ENCODE measurements around the gene SHLD1.
"Not testable (repeated sequence)": the region's sequence is repeated elsewhere in the genome, so short reads cannot be mapped to it uniquely, and the experiment has no call there.

SHLD1 gene

DNA sequence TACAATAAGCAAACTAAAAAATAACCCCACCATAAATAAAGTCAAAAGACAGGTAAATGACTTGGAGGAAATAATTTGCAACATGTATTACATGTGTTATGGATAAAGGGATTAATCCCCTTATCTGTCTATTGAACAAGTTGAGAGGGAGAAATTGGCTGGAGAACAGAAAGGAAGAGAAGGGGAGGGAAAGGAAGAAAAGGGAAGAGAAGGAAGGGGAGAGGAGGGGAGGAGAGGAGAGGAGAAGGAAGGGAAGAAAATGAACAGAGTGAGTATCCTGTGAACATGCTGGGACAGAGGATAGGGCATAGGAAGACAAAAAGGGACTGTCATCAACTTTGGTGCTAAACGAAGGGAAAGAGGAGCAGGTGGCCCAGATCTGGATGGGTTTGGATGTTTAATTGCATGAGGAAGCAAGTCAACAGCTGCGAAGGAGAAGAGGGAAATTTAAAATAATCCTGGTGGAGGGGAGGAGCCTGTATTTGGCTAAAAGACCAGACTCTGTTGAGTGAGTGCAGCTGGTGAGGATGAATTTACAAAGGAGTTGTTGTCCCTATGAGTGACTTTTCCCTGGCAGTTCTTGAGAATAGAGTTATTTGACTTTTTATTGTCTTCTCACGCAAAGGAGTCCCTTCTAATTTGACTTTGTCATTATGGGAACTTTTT lies 14.2 kb upstream of the SHLD1 start:
- no peak for DNase-seq (ENCODE audit: low read depth in 2 of 2)

DNA sequence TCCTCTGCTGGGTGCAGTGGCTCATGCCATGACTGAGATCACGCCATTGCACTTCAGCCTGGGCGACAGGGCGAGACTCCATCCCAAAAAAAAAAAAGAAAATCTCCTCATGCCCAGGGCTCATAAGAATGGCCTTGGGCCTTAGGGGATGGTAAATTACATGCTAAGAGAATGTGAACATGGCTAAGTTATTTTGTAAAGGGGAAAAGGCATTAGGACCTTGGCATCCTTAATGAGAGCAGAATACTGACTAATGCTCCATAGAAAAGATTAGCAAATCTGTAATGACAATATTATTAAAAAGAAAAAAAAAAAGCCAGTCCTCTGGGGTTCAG lies 12.6 kb upstream of the SHLD1 start:
- no peak for DNase-seq (ENCODE audit: low read depth in 2 of 2)

GRCh38 chr20:5737966-5738365 lies 12.2 kb upstream of the SHLD1 start:
- DNase-seq (ENCODE audit: low read depth in 2 of 2): no peak

DNA sequence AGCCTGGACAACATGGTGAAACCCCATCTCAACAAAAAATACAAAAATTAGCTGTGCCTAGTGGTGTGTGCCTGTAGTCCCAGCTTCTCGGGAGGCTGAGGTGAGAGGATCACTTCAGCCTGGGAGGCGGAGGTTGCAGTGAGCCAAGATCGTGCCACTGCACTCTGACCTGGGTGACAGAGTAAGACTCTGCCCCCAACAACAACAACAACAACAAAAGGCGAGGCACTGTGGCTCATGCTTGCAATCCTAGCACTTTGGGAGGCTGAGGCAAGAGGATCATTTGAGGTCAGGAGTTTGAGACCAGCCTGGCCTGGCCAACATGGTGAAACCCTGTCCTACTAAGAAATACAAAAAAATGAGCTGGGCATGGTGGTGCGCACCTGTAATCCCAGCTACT lies 9.6 kb upstream of the SHLD1 start:
- DNase-seq (ENCODE audit: low read depth in 2 of 2): not testable (repeated sequence)

DNA sequence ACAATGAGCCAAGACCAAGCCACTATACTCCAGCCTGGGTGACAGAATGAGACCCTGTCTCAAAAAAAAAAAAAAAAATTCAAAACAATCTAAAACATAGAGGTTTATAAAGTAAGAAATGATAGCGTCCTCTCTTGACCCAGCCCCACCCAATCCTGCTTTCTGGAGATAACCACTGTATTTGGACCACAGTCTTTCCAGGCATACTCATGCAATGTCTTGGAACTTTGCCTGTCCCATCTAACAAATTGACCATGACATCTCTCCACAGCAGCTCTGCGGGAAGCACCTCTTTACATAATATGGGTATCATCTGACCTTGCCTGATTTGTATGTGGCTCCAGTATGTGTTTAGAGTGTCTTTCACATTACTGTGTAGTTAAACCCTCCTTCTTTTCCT lies 9.1 kb upstream of the SHLD1 start:
- DNase-seq (ENCODE audit: low read depth in 2 of 2): no peak

DNA sequence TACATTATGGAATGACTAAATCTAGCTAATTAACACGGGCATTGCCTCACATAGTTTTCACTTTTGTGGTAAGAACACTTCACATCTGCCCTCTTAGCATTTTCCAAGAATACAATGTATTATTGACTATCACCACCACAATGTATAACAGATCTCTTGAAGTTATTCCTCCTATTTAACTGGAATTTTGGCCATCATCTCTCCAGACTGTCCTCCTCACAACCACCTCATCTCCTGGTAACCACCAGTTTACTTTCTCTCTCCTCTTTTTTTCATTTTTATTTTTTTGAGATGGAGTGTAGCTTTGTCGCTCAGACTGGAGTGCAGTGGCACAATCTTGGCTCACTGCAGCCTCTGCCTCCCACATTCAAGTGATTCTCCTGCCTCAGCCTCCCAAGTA lies 8.2 kb upstream of the SHLD1 start:
- no peak for DNase-seq (ENCODE audit: low read depth in 2 of 2)

DNA sequence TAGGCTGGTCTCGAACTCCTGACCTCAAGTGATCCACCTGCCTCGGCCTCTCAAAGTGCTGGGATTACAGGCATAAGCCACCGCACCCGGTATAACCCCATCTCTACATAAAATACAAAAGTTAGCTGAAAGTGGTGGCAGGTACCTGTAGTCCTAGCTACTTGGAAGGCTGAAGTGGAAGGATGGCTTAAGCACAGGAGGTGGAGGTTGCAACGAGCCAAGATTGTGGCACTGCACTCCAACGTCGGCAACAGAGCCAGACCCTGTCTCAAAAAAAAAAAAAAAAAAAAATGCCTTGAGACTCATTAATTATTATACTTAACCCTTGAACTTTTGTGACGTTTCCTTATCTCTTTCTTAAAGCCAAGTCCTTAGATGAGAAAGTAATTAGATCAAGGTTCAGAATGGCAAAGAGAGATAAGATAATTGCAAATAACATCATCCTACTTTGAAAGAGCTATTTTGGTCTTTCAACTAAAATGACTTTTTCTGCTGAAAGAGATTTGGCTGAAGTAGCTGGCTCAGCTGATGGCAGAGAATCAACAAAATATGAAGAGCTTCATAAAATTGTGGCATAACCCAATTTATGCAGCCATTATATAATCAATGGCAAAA lies 4.7 kb upstream of the SHLD1 start:
- DNase-seq (ENCODE audit: low read depth in 2 of 2): no peak

GRCh38 chr20:5746064-5746463 lies 4.1 kb upstream of the SHLD1 start:
- no peak for DNase-seq (ENCODE audit: low read depth in 2 of 2)

DNA sequence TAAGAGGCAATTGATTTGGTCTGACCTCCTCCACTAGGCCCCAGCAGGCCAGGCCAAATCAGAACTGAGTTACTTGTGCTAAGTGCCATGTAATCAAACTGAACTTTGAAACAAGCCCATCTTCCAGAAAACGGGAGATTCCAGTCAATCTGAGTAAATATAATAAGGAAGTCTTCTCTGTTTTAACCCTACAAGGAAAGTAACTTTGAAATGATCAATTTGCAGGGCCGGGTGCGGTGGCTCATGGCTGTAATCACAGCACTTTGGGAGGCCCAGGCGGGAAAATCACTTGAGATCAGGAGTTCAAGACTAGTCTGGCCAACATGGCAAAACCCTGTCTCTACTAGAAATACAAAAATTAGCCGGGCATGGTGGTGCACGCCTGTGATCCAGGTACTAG lies 2.0 kb upstream of the SHLD1 start:
- no peak for DNase-seq (ENCODE audit: low read depth in 2 of 2)

GRCh38 chr20:5749512-5749951 lies 669 bp upstream of the SHLD1 start:
- DNase-seq (ENCODE audit: low read depth in 2 of 2): not testable (repeated sequence)

DNA sequence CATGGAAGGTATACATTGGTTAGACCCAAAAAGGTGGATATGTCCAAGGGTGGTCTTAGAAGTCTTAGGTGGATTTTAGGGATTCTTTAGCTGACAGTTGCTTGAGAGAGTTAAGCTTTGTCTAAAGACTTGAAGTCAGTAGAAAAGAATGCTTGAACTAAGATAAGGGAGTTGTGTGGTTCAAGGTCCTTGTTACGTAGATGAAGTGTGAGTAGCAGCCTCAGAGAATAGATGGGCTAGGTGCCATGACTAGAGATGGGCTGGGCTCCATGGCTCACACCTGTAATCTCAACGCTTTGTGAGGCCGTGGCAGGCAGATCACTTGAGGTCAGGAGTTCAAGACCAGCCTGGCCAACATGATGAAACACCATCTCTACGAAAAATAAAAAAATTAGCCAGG lies 1.7 kb downstream of the SHLD1 start:
- DNase-seq (ENCODE audit: low read depth in 2 of 2): no peak

- no peak for DNase-seq (ENCODE audit: low read depth in 2 of 2)
Observed at GRCh38 chr20:5753814-5754213, 3.6 kb downstream of the SHLD1 start.

- DNase-seq (ENCODE audit: low read depth in 2 of 2): no peak
Observed at GRCh38 chr20:5757949-5758348, 7.7 kb downstream of the SHLD1 start.

GRCh38 chr20:5766085-5766764 lies 16.0 kb downstream of the SHLD1 start:
- no peak for DNase-seq (ENCODE audit: low read depth in 2 of 2)

DNA sequence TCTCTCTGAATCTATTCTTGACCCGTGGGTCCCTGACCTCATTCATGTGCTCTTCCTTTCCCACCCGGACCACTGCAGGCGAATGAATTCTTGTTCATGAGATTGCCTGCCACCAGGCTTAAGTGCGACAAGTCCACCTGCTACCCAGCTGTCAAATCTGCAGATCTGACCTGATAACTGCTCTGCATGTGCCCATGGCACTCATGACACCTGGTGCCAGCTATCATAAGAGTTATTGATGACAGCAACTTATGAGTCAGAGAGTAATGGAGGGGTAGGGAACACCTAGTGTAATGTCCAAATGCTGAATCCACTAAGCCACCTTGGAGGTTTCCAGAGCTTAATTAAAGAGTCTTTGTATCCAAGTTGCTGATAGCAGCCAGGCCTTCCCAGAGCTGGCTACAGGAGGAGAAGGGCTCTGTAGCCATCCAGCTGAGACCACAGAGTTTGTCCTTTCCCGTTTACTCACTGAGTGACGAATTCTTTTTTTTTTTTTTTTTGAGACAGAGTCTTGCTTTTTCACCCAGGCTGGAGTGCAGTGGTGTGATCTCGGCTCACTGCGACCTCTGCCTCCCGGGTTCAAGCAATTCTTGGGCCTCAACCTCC lies 17.4 kb downstream of the SHLD1 start:
- DNase-seq (ENCODE audit: low read depth in 2 of 2): no peak

GRCh38 chr20:5770231-5770986 lies 20.2 kb downstream of the SHLD1 start:
- DNase-seq (ENCODE audit: low read depth in 2 of 2): no peak

DNA sequence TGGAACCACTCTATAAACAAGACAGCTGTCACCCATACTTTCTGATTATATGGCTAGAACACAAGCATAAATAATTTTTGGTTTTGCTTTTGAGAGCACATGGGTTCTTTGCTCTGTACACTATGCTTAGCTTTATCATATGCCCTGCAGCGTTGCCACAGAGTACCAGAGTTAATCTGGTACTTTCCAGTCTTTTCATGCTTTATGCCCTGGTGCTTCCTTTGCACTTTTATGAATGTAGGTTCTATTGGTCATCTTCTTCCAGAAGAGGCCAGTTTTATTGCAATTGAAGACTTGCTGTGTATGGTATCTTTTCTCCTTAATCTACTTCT lies 20.8 kb downstream of the SHLD1 start:
- DNase-seq (ENCODE audit: low read depth in 2 of 2): no peak

DNA sequence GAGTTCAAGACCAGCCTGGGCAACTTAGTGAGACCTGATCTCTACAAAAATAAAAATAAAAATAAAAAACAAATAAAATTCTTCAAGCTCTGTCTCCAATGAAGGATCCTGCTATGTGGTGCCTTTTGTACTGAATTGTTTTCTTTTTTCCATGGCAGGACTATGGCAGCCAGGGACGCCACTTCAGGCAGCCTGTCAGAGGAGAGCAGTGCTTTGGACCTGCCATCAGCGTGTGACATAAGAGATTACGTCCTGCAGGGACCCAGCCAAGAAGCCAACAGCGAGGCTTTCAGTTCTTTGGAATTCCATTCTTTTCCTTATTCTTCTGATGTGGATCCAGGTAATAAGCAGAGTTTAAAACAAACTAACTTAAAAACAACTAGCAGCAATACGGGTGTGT lies 22.5 kb downstream of the SHLD1 start:
- DNase-seq (ENCODE audit: low read depth in 2 of 2): no peak

DNA sequence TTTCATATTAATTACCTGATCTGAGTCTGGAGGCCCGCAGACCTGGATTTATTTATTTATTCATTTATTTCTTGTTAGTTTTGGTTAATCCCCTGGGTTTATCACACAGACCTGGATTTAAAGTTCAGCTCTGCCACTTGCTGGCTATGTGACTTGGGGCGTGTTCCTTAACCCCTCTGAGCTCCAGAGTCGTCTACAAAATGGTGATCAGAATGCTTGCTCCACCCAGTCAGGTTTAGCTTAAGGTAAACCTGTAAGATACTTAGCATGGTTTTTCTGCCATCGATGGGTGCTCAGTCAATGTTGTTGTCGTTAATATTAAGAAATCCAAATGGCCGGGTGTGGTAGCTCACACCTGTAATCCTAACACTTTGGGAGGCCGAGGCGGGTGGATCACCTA lies 23.4 kb downstream of the SHLD1 start:
- no peak for DNase-seq (ENCODE audit: low read depth in 2 of 2)

GRCh38 chr20:5776077-5776476 lies 25.9 kb downstream of the SHLD1 start:
- DNase-seq (ENCODE audit: low read depth in 2 of 2): no peak

DNA sequence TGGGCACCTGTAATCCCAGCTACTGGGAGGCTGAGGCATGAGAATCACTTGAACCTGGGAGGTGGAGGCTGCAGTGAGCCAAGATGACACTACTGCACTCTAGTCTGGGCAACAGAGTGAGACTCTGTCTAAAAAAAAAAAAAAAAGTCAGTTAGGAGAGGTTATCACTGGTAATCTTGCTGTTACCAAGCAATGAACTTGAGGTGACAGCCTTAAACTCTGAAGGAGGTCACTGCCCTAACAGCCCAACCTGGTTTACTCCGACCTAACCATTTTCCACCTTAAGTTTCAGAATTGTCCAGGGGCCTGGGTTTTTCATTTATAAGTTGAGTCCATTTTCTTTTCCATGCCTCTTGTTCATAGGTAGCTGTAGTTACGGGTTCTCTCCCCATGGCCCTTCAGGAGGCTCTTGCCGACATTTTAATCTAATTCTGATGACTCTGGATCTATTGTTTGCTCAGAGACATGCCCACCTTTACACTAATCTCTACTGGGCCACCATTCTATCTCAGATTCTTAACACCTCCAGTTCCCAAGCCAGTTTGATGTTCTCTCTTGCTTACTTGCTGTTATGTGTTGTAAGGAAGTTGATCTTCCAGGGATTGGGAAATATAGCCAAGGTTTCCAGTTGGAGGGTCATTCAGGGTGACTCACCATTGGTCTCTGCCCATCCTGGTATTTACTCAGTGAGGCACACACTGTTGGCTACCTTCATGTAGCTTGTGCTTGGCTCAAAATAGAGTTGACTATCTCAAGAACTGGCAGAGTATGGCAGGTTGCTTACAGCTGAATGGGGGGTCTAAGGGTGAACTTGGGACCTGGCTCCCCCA lies 29.1 kb downstream of the SHLD1 start:
- DNase-seq (ENCODE audit: low read depth in 2 of 2): no peak

DNA sequence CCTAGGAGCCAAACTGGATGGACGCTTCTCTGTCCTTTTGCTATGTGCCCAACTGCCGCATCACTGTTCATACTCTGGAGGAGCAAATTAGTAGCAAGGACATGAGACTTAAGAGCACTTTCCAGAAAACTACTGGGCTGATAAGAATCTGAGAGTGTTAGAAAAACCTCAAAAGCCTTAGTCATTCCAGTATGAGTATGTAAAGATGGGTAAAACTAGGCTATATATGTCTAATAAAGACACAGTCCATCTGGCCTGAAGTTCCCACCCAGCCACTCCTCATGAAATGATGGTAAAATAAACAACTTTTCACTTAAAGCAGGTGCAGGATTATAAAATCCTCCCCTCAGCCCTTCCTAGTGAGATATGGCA lies 30.6 kb downstream of the SHLD1 start:
- DNase-seq (ENCODE audit: low read depth in 2 of 2): no peak

All from activated CD8-positive, alpha-beta memory T cell treated with anti-CD3 and anti-CD28 coated beads for 4 hours (primary cell).